DND-41 (cell line): Measurements from ENCODE around the gene GRK1.

Source experiments
- ATAC-seq: fragments of 200-7000 bp; cut with Tn5 transposase; 3 replicates; pipeline ENCODE4 v1.9.1; 2021; ENCODE audit warnings: low read depth; ENCODE audit not compliant: insufficient read depth
- DNase-seq: peaks from one replicate; pipeline ENCODE4 v3.0.0-alpha.2; 2020
- H2AFZ ChIP-seq: 2 replicates; pipeline ENCODE4 v1.6.0; 2012; ENCODE audit warnings: low read depth, low read length
- H3K27ac ChIP-seq: 2 replicates; pipeline ENCODE4 v1.5.1; 2012; ENCODE audit warnings: low read length, inconsistent platforms
- H3K27me3 ChIP-seq: fragments of 200-600 bp; sonication (generic); 2 replicates; pipeline ENCODE4 v1.6.0; 2012; ENCODE audit warnings: low read length, mild to moderate bottlenecking, inconsistent platforms; ENCODE audit not compliant: insufficient read depth, poor library complexity
- H3K36me3 ChIP-seq: 2 replicates; pipeline ENCODE4 v1.5.1; 2012; ENCODE audit warnings: low read length, inconsistent platforms; ENCODE audit not compliant: insufficient read depth
- H3K4me1 ChIP-seq: 2 replicates; pipeline ENCODE4 v1.5.1; 2012; ENCODE audit warnings: mild to moderate bottlenecking, low read length; ENCODE audit not compliant: insufficient read depth
- H3K4me2 ChIP-seq: 2 replicates; pipeline ENCODE4 v1.6.0; 2012; ENCODE audit warnings: mild to moderate bottlenecking, moderate library complexity, low read length, inconsistent platforms; ENCODE audit not compliant: insufficient read depth
- H3K4me3 ChIP-seq, 2 experiments: fragments of 200-600 bp in 1 of 2; shearing (Covaris generic) in 1 of 2; 2 replicates each; pipeline ENCODE4 v1.5.1; 2012 to 2016; ENCODE audit warnings: inconsistent platforms in 2 of 2, low read length in 2 of 2, mild to moderate bottlenecking in 2 of 2, low read depth in 1 of 2, moderate library complexity in 1 of 2
- H3K79me2 ChIP-seq: 2 replicates; pipeline ENCODE4 v1.6.0; 2012; ENCODE audit warnings: low read length, inconsistent platforms; ENCODE audit not compliant: insufficient read depth
- H3K9ac ChIP-seq: 2 replicates; pipeline ENCODE4 v1.6.0; 2012; ENCODE audit warnings: low read depth, mild to moderate bottlenecking, inconsistent platforms, low read length, moderate library complexity
- H3K9me3 ChIP-seq: 2 replicates; pipeline ENCODE4 v1.5.1; 2012; ENCODE audit warnings: low read length, moderate library complexity, mild to moderate bottlenecking, inconsistent platforms; ENCODE audit not compliant: insufficient read depth, severe bottlenecking
- H4K20me1 ChIP-seq: 2 replicates; pipeline ENCODE4 v1.6.0; 2012; ENCODE audit warnings: low read length; ENCODE audit not compliant: insufficient read depth
- EZH2 ChIP-seq: IDR thresholded peaks from 3 replicates; pipeline ENCODE4 v1.6.1; 2012; ENCODE audit warnings: borderline replicate concordance, low read depth, mild to moderate bottlenecking, moderate library complexity, low read length, inconsistent platforms; ENCODE audit not compliant: severe bottlenecking
- TF ChIP-seq, protein P1 (sequence below): IDR thresholded peaks from 2 replicates; pipeline ENCODE4 v1.5.1; 2012; ENCODE audit warnings: borderline replicate concordance, low read length, moderate library complexity, mild to moderate bottlenecking; ENCODE audit not compliant: poor library complexity, severe bottlenecking; ENCODE audit errors: extremely low read depth

Gene GRK1

DNA sequence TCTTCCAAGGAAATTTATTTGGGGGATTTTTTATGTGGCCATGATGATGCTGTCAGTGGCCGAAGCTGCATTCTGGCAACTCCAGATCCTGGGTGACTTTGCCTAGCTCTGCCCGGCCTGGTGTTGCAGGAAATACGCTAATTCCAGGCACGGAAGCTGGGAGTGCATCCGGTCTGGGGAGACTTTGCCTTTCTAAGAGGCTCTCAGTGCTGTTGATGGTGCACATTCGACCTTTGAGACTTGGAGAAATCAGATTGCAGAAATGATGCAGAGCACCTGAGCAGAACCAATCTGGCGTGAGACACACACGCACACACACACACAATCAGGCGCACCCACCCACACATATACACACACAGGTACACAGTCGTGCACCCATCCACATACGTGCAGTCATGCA is 86.2 kb downstream of the GRK1 start:
- Histone ChIP-seq H3K4me1 (no peaks in the 10 kb centered on the region), H3K4me2 (no peak overlapping the region), H4K20me1 (no peaks in the 10 kb centered on the region), H2AFZ (no peak overlapping the region), H3K36me3 (no peaks in the 10 kb centered on the region), H3K27me3 (peaks cover 6% of the 10 kb centered on the region), H3K27ac (no peak overlapping the region), H3K9ac (no peak overlapping the region), H3K79me2 (no peaks in the 10 kb centered on the region), H3K9me3 (peaks cover 10% of the 10 kb centered on the region), H3K4me3 (no peak overlapping the region)
- TF ChIP-seq, protein P1, sequence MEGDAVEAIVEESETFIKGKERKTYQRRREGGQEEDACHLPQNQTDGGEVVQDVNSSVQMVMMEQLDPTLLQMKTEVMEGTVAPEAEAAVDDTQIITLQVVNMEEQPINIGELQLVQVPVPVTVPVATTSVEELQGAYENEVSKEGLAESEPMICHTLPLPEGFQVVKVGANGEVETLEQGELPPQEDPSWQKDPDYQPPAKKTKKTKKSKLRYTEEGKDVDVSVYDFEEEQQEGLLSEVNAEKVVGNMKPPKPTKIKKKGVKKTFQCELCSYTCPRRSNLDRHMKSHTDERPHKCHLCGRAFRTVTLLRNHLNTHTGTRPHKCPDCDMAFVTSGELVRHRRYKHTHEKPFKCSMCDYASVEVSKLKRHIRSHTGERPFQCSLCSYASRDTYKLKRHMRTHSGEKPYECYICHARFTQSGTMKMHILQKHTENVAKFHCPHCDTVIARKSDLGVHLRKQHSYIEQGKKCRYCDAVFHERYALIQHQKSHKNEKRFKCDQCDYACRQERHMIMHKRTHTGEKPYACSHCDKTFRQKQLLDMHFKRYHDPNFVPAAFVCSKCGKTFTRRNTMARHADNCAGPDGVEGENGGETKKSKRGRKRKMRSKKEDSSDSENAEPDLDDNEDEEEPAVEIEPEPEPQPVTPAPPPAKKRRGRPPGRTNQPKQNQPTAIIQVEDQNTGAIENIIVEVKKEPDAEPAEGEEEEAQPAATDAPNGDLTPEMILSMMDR, result no peak
- TF ChIP-seq EZH2, result no peak
- DNase-seq, result no peak
- ATAC-seq, result no peak

DNA sequence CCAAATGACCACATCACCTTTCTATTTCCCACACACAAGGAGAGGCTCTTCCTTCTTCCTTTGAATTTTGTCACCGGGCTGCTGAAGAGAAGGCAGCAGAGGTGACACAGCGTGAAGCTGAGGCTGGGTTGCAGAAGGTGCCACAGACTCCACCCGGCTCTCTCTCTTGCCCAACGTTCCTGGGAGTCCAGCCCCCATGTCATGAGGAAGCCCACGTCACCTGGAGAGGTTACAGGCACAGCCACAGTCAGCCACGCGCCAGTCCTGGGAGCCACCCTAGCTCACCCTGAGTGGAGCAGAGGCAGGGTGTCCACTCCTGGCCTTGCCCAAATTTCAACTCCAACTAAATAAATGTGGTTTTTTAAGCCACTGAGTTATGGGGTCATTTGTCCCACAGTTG is 87.2 kb downstream of the GRK1 start:
- H3K79me2 ChIP-seq, result no peaks in the 10 kb centered on the region
- H4K20me1 ChIP-seq, result no peaks in the 10 kb centered on the region
- no peaks in the 10 kb centered on the region for H3K36me3 ChIP-seq
- ATAC-seq, result no peak
- H3K4me1 ChIP-seq, result peaks cover 6% of the 10 kb centered on the region
- no peak overlapping the region for H3K9ac ChIP-seq
- no peak for DNase-seq
- TF ChIP-seq, protein P1, result no peak
- TF ChIP-seq EZH2, result no peak
- no peak overlapping the region for H2AFZ ChIP-seq
- H3K4me3 ChIP-seq, result no peak overlapping the region
- H3K27me3 ChIP-seq, result peaks cover 16% of the 10 kb centered on the region
- no peak overlapping the region for H3K4me2 ChIP-seq
- no peak overlapping the region for H3K27ac ChIP-seq
- H3K9me3 ChIP-seq, result peaks cover 10% of the 10 kb centered on the region

DNA sequence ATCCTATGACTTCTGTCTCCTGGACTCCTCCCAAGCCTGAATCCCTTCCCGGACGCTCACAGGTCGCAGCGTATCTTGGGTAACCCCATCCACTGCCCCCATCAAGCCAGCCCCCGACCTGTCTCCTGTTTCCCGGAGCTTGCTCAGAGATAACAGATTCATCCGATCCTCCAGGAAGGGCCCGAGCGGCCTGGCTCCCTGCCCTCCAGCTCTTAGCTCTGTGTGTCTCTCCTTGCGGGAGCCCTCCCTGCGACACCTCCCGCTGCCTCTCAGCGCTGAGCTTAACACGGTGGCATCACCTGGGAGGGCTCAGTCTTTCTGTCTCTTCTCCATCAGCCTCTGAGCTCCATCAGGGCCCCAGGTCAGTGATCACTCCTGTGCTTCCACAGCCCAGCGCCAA is 87.7 kb downstream of the GRK1 start:
- no peak overlapping the region for H3K4me2 ChIP-seq
- H3K79me2 ChIP-seq, result no peaks in the 10 kb centered on the region
- H3K9ac ChIP-seq, result no peak overlapping the region
- no peaks in the 10 kb centered on the region for H3K36me3 ChIP-seq
- peaks cover 6% of the 10 kb centered on the region for H3K4me1 ChIP-seq
- peaks cover 21% of the 10 kb centered on the region for H3K27me3 ChIP-seq
- H4K20me1 ChIP-seq, result no peaks in the 10 kb centered on the region
- TF ChIP-seq, protein P1, result no peak
- no peak for TF ChIP-seq EZH2
- H2AFZ ChIP-seq, result no peak overlapping the region
- no peak overlapping the region for H3K4me3 ChIP-seq
- peaks cover 10% of the 10 kb centered on the region for H3K9me3 ChIP-seq
- ATAC-seq (no peak), DNase-seq (no peak)
- no peak overlapping the region for H3K27ac ChIP-seq

DNA sequence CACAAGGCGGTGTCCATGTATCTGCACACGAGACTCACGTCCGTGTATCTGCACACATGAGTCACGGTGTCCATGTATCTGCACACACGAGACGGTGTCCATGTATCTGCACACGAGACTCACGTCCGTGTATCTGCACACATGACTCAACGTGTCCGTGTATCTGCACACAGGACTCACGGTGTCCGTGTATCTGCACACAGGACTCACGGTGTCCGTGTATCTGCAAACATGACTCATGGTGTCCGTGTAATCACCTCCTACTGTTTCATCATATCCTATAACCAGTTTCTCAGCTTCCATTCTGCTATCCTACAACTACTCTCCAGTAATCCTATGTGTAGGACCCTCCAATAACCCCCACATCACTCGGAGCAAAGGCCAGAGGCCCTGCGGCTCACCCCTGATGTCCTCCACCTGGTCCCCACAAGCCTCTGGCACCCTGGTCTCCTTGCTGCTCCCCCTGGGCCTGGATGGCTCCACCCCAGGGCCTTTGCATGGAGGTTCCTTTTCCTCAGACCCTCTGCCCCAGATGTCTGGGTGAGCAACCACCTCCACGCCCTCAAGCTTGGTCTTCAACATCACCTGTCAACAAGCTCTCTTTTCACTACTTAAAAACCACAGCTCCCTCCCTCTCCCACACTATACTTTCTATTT is 89.5 kb downstream of the GRK1 start:
- H3K79me2 ChIP-seq, result no peaks in the 10 kb centered on the region
- no peak overlapping the region for H3K4me2 ChIP-seq
- H3K27ac ChIP-seq, result no peak overlapping the region

More for the DNA sequence above, 89.5 kb downstream of the GRK1 start:
- no peaks in the 10 kb centered on the region for H3K36me3 ChIP-seq
- peaks cover 30% of the 10 kb centered on the region for H3K27me3 ChIP-seq
- DNase-seq, result no peak
- TF ChIP-seq, protein P1, result no peak
- no peak for TF ChIP-seq EZH2
- no peaks in the 10 kb centered on the region for H4K20me1 ChIP-seq
- H2AFZ ChIP-seq, result no peak overlapping the region
- peaks cover under 1% of the 10 kb centered on the region for H3K9me3 ChIP-seq
- no peak for ATAC-seq
- no peak overlapping the region for H3K9ac ChIP-seq
- H3K4me1 ChIP-seq, result peaks cover 6% of the 10 kb centered on the region
- H3K4me3 ChIP-seq, result no peak overlapping the region
